SW480 (cell line): ENCODE measurements around the gene ERC2.

Source experiments
- DNase-seq: peaks from one replicate; pipeline ENCODE4 v3.0.0-alpha.2; 2016; ENCODE audit warnings: low spot score

ERC2 gene

DNA sequence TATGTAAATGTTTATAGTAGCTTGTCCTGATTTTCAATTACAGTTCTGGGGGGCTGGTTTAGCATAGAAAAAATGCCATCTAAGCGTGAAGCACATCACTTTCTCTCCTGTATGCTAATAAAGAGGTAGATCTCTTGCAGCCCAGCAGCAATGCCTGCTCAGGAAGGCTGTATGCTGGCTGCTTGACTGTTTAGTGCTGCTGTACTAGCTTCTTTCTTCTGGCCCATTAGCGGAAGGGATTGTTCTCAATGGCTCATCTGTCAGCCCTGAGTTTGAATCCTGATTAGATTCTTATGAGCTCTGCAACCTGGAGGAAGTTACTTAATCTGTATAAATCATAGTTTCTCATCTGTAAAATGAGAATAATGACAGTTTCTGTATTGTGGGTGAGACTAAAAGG lies 478.9 kb downstream of the ERC2 start:
- no peak for DNase-seq

GRCh38 chr3:55988905-55989304 lies 479.4 kb downstream of the ERC2 start:
- no peak for DNase-seq

DNA sequence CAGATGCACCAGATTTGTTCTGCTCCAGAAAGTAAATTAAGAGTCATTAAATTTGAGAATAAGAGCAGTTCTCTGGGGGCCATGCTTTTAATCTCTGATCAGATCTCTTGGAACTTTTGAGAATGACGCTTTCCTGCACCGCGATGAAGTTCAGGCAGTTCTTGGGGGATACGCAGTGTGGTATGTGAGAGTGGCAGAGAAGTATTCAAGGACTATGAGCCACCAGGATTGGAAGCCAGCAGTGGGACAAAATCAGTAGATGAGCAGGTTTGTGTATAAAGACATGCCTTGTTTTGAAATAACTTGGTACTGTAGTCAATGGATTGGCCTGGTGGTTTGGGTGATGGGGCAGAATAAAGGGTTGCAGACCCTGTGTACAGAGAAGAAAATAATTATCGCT lies 483.6 kb downstream of the ERC2 start:
- no peak for DNase-seq

- no peak for DNase-seq
Observed at GRCh38 chr3:55978953-55979352, 489.3 kb downstream of the ERC2 start.

- no peak for DNase-seq
Observed at GRCh38 chr3:55974421-55975165, 493.7 kb downstream of the ERC2 start.

GRCh38 chr3:55969634-55970033 lies 498.6 kb downstream of the ERC2 start:
- no peak for DNase-seq

GRCh38 chr3:55968331-55968730 lies 499.9 kb downstream of the ERC2 start:
- no peak for DNase-seq

DNA sequence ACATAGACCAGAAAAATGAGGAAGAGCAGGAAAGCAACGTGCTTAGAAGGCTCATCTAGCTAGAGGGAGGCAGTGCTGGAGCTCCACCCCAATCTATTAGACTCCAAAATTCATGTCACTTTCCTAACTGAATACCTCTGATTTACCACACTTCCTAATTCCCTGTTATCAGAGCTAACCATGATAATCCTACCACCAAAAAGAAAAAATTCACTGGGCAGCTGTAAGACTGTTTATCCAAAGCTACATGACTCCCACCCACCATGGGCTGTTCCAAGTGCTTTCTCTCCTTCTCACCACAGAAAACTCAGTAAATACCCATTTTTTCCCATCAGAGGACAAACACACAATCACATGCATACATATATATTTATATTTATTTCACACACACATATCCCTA lies 501.7 kb downstream of the ERC2 start:
- DNase-seq = no peak

GRCh38 chr3:55965776-55966175 lies 502.5 kb downstream of the ERC2 start:
- DNase-seq = no peak

GRCh38 chr3:55964491-55964985 lies 503.7 kb downstream of the ERC2 start:
- DNase-seq = no peak

DNA sequence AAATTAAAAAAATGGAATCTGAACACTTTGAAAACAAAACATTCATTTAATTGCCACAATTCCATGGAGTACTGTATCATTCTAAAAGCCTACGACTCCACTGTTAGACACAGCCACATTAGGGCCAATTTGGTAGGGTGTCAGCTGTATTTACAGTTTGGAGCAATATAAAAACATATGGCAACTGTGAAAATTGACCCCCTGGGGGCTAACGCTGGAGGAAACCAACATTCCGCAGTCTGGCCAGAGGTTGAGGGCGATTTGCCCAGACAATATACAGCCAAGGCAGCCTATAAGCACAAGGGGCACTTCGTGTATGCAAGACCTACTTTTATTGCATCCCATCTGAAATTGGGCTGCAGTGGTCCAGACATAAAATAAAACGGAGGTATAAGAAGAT lies 504.7 kb downstream of the ERC2 start:
- DNase-seq = no peak

DNA sequence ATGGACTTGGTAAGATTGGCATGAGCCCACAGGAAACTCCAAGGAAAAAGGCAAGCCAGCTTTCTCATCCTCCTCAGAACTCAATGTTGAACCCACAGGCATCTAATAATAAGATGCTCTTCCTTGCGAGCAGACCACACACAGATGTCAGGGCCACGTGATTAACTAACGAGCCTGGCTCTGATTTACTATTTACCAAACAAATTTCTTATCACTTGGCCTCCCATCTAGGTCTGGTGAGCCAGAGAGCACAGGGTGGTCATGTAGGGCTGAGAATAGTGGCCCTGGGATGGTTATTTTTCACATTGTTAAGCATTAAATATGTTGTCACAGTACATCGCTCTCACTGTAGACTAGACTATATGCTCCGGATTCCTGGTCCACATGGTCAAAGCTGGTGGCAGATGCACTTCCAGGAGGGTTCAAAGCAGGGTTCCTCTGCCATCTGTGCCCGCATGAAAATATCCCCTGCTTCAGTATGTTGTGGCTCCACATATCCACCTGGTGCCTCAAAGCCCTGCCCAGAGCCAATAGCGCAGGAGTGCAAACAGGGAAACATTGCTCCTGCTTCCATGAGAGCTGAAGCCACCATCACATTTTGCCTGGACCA lies 508.7 kb downstream of the ERC2 start:
- DNase-seq = no peak

DNA sequence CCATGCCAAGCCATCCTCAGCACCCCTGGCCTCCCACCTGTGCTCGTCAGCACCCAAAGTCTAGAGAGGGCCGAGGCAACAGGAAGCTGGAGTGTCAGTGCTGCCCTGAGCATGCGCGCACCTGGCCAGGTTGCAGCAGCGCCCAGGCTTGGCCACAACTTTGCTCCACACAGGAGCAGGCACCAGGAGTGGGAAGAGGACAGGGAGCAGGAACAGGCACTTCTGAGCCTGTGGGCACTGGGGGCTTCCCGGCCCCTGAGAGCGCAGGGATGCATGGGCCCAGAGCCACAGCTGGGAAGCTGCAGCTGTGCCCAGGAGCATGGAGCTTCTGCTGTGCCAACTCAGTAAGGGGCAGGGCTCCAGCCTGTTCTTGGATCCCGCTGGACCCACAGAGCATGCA lies 509.7 kb downstream of the ERC2 start:
- no peak for DNase-seq

DNA sequence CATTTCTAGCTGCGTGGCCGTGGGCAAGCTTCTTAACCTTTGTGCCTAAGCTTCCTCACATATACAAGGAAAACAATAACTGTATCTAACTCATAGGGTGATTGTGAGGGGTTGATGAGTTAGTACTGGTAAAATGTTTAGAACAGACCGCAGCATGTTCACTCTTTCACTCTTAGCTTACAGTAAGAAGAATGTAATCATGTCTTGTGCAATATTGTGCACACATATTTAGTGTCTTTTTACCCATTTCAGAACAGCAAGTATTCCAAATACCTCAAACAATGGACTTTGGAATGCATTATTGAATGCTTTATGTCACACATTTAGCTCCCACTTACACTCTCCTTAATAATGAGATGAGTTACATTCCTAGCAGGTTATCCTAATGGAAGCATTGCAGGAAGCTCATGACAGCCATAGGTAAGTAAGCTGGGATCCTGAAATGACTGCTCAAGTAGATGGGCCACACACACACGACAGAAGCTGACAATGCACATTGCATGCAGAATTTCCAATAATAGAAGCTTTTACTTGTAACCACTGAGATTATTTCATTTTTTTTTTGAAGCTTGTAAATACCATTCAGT lies 512.3 kb downstream of the ERC2 start:
- DNase-seq = no peak

GRCh38 chr3:55951388-55951787 lies 516.9 kb downstream of the ERC2 start:
- DNase-seq = no peak

DNA sequence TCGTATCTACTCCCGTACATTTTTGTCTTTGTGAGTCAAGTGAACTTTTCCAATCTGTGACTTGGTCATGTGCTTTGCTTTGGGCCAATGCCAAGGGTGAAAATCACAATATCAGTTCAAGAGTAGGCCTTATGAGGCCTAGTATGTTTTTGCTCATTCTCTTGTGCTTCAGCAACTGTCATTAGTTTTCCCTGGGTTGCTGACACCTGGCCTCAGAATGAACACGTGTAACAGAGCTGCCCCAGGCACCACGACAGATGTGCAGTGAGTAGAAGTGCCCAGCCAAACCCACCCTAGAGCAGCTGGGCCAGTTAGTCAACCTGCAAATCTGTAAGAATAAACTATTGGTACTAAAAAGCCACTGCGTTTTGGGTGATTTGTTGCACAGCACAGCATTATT lies 520.9 kb downstream of the ERC2 start:
- DNase-seq = no peak

GRCh38 chr3:55946574-55947160 lies 521.6 kb downstream of the ERC2 start:
- DNase-seq = no peak

GRCh38 chr3:55942868-55943267 lies 525.4 kb downstream of the ERC2 start:
- DNase-seq = no peak

DNA sequence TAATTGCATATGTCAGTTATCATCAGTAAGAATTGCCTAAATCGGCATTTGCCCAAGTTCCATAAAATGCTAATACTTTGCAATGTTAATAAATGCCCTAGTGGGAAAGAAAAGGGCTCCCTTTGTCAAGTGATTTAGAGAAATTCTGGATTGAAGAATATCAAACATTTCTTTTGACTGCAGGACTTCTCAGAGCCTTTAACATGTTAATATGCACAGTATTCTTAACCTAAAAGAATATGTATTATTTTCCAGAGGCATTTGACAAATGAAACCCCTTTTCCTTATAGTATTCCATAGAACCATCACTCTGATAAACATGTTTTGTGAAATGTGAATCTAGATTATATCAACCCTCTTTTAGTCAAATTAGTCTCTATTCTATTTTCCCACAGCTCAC lies 529.0 kb downstream of the ERC2 start:
- no peak for DNase-seq

DNA sequence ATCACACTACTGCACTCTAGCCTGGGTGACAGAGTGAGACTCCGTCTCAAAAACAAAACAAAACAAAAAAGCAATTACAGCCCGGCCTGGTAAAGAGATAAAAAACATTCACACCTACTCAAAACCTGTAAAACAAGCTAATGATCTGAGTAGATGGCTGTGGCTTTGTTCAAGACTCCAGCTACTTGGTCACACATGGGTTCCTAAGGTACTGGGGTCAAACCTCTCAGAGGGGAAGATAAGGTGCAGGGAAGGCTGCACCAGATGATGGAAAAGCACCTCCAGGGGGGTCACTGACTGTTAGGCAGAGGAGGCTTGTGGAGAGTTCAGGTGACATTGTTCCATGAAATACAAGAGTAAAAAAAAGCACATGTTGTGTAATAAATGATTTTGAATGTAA lies 531.0 kb downstream of the ERC2 start:
- DNase-seq = no peak

DNA sequence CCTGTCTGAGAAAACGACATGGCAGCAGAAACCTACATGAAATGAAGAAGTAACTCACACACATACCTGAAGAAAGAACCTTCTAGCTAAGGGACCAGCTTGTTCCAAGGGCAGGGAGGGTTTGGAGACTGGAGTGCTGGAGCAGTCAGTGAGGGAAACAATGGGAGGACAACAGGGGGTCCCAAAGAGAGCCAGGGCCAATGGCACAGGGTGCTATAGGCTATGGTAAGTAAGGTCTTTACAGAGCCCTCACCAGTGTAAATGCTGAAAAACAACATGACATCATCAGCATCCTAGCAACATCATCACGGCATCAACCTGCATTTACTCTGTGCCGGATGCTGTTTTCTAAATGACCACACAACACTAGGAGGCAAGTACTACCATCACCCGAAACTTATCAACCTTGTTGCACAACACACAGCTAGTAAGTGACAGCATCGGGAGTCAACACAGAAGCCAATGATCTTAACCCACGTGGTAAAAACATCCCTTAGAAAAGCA lies 531.7 kb downstream of the ERC2 start:
- DNase-seq = no peak

GRCh38 chr3:55935241-55935640 lies 533.0 kb downstream of the ERC2 start:
- no peak for DNase-seq

- no peak for DNase-seq
Observed at GRCh38 chr3:55934771-55935170, 533.5 kb downstream of the ERC2 start.
